CD4-positive, alpha-beta T cell treated with Interleukin-6 at 100 ng/mL for 8 hours (primary cell): ENCODE data around the gene HHEX.
"Not testable (repeated sequence)": the region's sequence is repeated elsewhere in the genome, so short reads cannot be mapped to it uniquely, and the experiment has no call there.

Source experiments
- DNase-seq: peaks from one replicate; pipeline ENCODE4 v3.0.0-alpha.2; 2020; ENCODE audit warnings: mixed read lengths, low spot score

Gene HHEX

DNA sequence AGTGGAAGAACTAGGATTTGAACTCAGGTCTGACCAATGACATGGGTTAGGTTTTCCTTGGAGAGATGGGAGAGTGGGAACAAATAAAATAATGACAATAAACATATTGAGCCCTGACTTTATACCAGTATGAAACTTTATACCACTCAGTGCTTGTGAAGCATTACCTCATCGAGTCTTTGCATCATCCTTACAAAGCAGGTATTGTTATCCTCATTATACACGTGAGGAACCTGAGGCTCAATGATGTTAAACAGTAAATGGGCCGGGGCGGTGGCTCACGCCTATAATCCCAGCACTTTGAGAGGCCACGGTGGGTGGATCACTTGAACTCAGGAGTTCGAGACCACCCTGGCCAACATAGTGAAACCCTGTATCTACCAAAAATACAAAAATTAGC lies 47.7 kb downstream of the HHEX start:
- DNase-seq: no peak

DNA sequence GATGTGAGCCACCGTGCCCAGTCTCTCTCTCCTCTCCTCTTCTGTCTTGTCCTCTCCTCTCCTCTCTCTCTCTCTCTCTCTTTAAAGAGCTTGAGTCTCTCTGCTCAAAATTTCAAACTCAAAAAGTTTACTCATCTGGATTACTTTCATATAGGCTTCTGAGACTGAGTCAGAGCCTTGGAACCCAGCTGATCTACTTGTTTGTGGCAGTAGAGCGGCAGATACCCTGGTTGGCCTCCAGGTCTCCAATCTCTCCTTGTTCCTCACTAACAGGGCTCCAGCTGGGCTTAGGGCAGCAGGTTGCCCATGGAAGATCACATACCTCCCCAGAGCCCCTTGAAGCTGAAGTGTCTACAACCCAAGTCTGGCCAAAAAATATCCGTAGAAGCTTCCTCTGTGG lies 51.0 kb downstream of the HHEX start:
- no peak for DNase-seq

DNA sequence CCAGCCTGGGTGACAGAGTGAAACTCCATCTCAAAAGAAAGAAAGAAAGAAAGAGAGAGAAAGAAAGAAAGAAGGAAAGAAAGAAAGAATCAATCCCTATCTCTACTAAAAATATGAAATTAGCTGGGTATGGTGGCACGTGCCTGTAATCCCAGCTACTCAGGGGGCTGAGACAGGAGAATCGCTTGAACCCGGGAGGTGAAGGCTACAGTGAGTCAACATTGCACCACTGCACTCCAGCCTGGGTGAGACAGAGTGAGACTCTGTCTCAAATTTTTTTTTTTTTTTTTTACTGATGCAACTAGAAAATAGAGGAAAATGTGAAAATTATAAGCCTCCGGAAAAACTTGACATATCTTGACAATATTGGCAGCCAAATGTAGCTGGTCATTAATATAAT lies 52.0 kb downstream of the HHEX start:
- DNase-seq: not testable (repeated sequence)

DNA sequence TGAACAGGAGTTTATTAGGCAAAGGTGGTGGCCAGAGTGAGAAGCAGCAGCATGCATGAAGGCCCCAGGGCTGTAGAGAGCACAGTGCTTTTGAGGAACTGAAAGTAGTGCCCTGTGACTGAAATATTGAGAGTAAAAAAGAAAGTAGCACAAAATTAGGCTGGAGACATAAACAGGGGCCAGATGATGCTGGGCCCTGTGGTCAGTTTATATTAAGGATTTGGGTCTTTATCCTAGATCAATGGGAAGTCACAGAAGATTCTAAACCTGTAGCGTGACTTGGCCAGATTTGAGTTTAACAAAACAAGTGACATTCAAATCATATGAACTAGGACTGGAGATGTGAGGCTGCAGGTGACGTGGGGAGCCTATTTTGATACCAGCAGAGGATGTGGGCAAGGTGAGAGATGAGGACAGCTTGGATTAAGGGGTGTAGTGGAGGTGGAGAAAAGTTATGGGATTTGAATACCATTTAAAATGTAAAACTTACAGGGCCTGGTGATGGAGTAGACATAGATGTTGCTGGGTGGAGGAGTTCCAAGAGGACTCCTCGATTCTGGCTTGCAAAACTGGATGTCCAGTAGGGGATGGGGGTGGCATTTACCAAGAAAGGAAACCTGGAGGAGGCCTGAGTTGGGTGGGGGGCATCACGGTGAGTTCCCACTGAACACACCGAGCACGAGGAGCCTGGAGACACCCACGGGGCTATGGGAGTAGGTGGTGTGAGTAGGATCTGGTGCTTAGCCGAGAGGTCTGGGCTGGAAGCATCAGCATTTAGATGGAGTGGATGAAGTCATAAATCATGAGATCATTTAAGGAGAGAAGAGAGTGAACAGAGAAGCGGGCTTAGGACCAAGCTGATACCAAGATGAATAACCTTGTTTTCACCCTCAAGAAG lies 52.8 kb downstream of the HHEX start:
- DNase-seq: no peak
